ENCODE data around the gene SDK2.
A peak's percentile ranks its signal among the peaks of the same experiment; 100 is the strongest.

SDK2 gene

GRCh38 chr17:73411313-73411747 is 232.9 kb downstream of the SDK2 start:
- no peaks in the 10 kb centered on the region for H3K9me3 ChIP-seq (ENCODE audit: control insufficient read depth, insufficient read depth, low read length)
- H3K4me3 ChIP-seq (ENCODE audit: low read length), result no peak overlapping the region
- no peaks in the 10 kb centered on the region for H3K36me3 ChIP-seq (ENCODE audit: control insufficient read depth, insufficient read depth, low read length)
- H3K27ac ChIP-seq (ENCODE audit: low read length), result no peak overlapping the region
- no peak for DNase-seq (ENCODE audit: low read depth, low spot score)
- no peaks in the 10 kb centered on the region for H3K27me3 ChIP-seq (ENCODE audit: control insufficient read depth, insufficient read depth, low read length)
- no peaks in the 10 kb centered on the region for H3K4me1 ChIP-seq (ENCODE audit: control insufficient read depth, insufficient read depth, low read length)
- no CpG with 5 or more reads among the region's 13 CpGs for WGBS (ENCODE audit: insufficient coverage, insufficient read length)

GRCh38 chr17:73410586-73411312 is 233.5 kb downstream of the SDK2 start:
- Histone ChIP-seq H3K36me3 (ENCODE audit: control insufficient read depth, insufficient read depth, low read length) (no peaks in the 10 kb centered on the region), H3K27ac (ENCODE audit: low read length) (no peak overlapping the region), H3K27me3 (ENCODE audit: control insufficient read depth, insufficient read depth, low read length) (no peaks in the 10 kb centered on the region), H3K4me1 (ENCODE audit: control insufficient read depth, insufficient read depth, low read length) (no peaks in the 10 kb centered on the region), H3K9me3 (ENCODE audit: control insufficient read depth, insufficient read depth, low read length) (no peaks in the 10 kb centered on the region), H3K4me3 (ENCODE audit: low read length) (no peak overlapping the region)
- WGBS (ENCODE audit: insufficient coverage, insufficient read length), result no CpG with 5 or more reads among the region's 11 CpGs
- no peak for DNase-seq (ENCODE audit: low read depth, low spot score)

GRCh38 chr17:73404246-73404645 is 240.0 kb downstream of the SDK2 start:
- Histone ChIP-seq H3K27ac (ENCODE audit: low read length) (no peak overlapping the region), H3K4me1 (ENCODE audit: control insufficient read depth, insufficient read depth, low read length) (no peaks in the 10 kb centered on the region; the same call in 1 of the 2 replicates), H3K27me3 (ENCODE audit: control insufficient read depth, insufficient read depth, low read length) (no peaks in the 10 kb centered on the region), H3K36me3 (ENCODE audit: control insufficient read depth, insufficient read depth, low read length) (no peaks in the 10 kb centered on the region), H3K9me3 (ENCODE audit: control insufficient read depth, insufficient read depth, low read length) (no peaks in the 10 kb centered on the region), H3K4me3 (ENCODE audit: low read length) (no peak overlapping the region)
- WGBS (ENCODE audit: insufficient coverage, insufficient read length), result no CpG with 5 or more reads among the region's 4 CpGs
- DNase-seq (ENCODE audit: low read depth, low spot score), result no peak

GRCh38 chr17:73402466-73402865 is 241.8 kb downstream of the SDK2 start:
- Histone ChIP-seq H3K4me3 (ENCODE audit: low read length) (no peak overlapping the region), H3K27ac (ENCODE audit: low read length) (no peak overlapping the region), H3K4me1 (ENCODE audit: control insufficient read depth, insufficient read depth, low read length) (no peaks in the 10 kb centered on the region; the same call in 1 of the 2 replicates), H3K36me3 (ENCODE audit: control insufficient read depth, insufficient read depth, low read length) (no peaks in the 10 kb centered on the region), H3K27me3 (ENCODE audit: control insufficient read depth, insufficient read depth, low read length) (no peaks in the 10 kb centered on the region), H3K9me3 (ENCODE audit: control insufficient read depth, insufficient read depth, low read length) (no peaks in the 10 kb centered on the region)
- DNase-seq (ENCODE audit: low read depth, low spot score), result no peak
- no CpG with 5 or more reads among the region's 7 CpGs for WGBS (ENCODE audit: insufficient coverage, insufficient read length)

- H3K9me3 ChIP-seq (ENCODE audit: control insufficient read depth, insufficient read depth, low read length), result no peaks in the 10 kb centered on the region
- H3K36me3 ChIP-seq (ENCODE audit: control insufficient read depth, insufficient read depth, low read length), result no peaks in the 10 kb centered on the region
- no peaks in the 10 kb centered on the region for H3K27me3 ChIP-seq (ENCODE audit: control insufficient read depth, insufficient read depth, low read length)
- H3K4me3 ChIP-seq (ENCODE audit: low read length), result no peak overlapping the region
- H3K4me1 ChIP-seq (ENCODE audit: control insufficient read depth, insufficient read depth, low read length), result no peaks in the 10 kb centered on the region; the same call in 1 of the 2 replicates
- H3K27ac ChIP-seq (ENCODE audit: low read length), result no peak overlapping the region
- no CpG with 5 or more reads among the region's 18 CpGs for WGBS (ENCODE audit: insufficient coverage, insufficient read length)
- peak; percentile 18 for DNase-seq (ENCODE audit: low read depth, low spot score)
These were observed 242.3 kb downstream of the SDK2 start for GRCh38 chr17:73401911-73402310.

GRCh38 chr17:73400915-73401545 is 243.2 kb downstream of the SDK2 start:
- no peak overlapping the region for H3K27ac ChIP-seq (ENCODE audit: low read length)
- no CpG with 5 or more reads among the region's 18 CpGs for WGBS (ENCODE audit: insufficient coverage, insufficient read length)

GRCh38 chr17:73399056-73399455 is 245.2 kb downstream of the SDK2 start:
- DNase-seq (ENCODE audit: low read depth, low spot score), result no peak
- H3K4me1 ChIP-seq (ENCODE audit: control insufficient read depth, insufficient read depth, low read length), result peaks cover 1% of the 10 kb centered on the region; the same call in 1 of the 2 replicates
- WGBS (ENCODE audit: insufficient coverage, insufficient read length), result no CpG with 5 or more reads among the region's 11 CpGs
- no peaks in the 10 kb centered on the region for H3K36me3 ChIP-seq (ENCODE audit: control insufficient read depth, insufficient read depth, low read length)
- no peak overlapping the region for H3K4me3 ChIP-seq (ENCODE audit: low read length)
- H3K9me3 ChIP-seq (ENCODE audit: control insufficient read depth, insufficient read depth, low read length), result no peaks in the 10 kb centered on the region
- no peaks in the 10 kb centered on the region for H3K27me3 ChIP-seq (ENCODE audit: control insufficient read depth, insufficient read depth, low read length)
- no peak overlapping the region for H3K27ac ChIP-seq (ENCODE audit: low read length)

More at GRCh38 chr17:73400915-73401545, 243.2 kb downstream of the SDK2 start:
- H3K4me3 ChIP-seq (ENCODE audit: low read length), result no peak overlapping the region
- DNase-seq (ENCODE audit: low read depth, low spot score), result no peak
- H3K36me3 ChIP-seq (ENCODE audit: control insufficient read depth, insufficient read depth, low read length), result no peaks in the 10 kb centered on the region
- no peaks in the 10 kb centered on the region; the same call in 1 of the 2 replicates for H3K4me1 ChIP-seq (ENCODE audit: control insufficient read depth, insufficient read depth, low read length)
- H3K27me3 ChIP-seq (ENCODE audit: control insufficient read depth, insufficient read depth, low read length), result no peaks in the 10 kb centered on the region
- H3K9me3 ChIP-seq (ENCODE audit: control insufficient read depth, insufficient read depth, low read length), result no peaks in the 10 kb centered on the region

- H3K9me3 ChIP-seq (ENCODE audit: control insufficient read depth, insufficient read depth, low read length), result no peaks in the 10 kb centered on the region
- WGBS (ENCODE audit: insufficient coverage, insufficient read length), result no CpG with 5 or more reads among the region's 17 CpGs
- H3K36me3 ChIP-seq (ENCODE audit: control insufficient read depth, insufficient read depth, low read length), result no peaks in the 10 kb centered on the region
- peaks cover 2% of the 10 kb centered on the region; the same call in 1 of the 2 replicates for H3K4me1 ChIP-seq (ENCODE audit: control insufficient read depth, insufficient read depth, low read length)
- H3K4me3 ChIP-seq (ENCODE audit: low read length), result no peak overlapping the region
- no peak overlapping the region for H3K27ac ChIP-seq (ENCODE audit: low read length)
- no peak for DNase-seq (ENCODE audit: low read depth, low spot score)
- H3K27me3 ChIP-seq (ENCODE audit: control insufficient read depth, insufficient read depth, low read length), result no peaks in the 10 kb centered on the region
These were observed 246.2 kb downstream of the SDK2 start for GRCh38 chr17:73397856-73398540.

GRCh38 chr17:73397278-73397826 is 246.9 kb downstream of the SDK2 start:
- Histone ChIP-seq H3K4me3 (ENCODE audit: low read length) (no peak overlapping the region), H3K36me3 (ENCODE audit: control insufficient read depth, insufficient read depth, low read length) (no peaks in the 10 kb centered on the region), H3K27ac (ENCODE audit: low read length) (no peak overlapping the region), H3K4me1 (ENCODE audit: control insufficient read depth, insufficient read depth, low read length) (peaks cover 2% of the 10 kb centered on the region; the same call in 1 of the 2 replicates), H3K9me3 (ENCODE audit: control insufficient read depth, insufficient read depth, low read length) (no peaks in the 10 kb centered on the region), H3K27me3 (ENCODE audit: control insufficient read depth, insufficient read depth, low read length) (no peaks in the 10 kb centered on the region)
- WGBS (ENCODE audit: insufficient coverage, insufficient read length), result no CpG with 5 or more reads among the region's 17 CpGs
- no peak for DNase-seq (ENCODE audit: low read depth, low spot score)
